ENCODE measurements around the gene PHF21A.
"Not testable (repeated sequence)": the region's sequence is repeated elsewhere in the genome, so short reads cannot be mapped to it uniquely, and the experiment has no call there.

Gene PHF21A

DNA sequence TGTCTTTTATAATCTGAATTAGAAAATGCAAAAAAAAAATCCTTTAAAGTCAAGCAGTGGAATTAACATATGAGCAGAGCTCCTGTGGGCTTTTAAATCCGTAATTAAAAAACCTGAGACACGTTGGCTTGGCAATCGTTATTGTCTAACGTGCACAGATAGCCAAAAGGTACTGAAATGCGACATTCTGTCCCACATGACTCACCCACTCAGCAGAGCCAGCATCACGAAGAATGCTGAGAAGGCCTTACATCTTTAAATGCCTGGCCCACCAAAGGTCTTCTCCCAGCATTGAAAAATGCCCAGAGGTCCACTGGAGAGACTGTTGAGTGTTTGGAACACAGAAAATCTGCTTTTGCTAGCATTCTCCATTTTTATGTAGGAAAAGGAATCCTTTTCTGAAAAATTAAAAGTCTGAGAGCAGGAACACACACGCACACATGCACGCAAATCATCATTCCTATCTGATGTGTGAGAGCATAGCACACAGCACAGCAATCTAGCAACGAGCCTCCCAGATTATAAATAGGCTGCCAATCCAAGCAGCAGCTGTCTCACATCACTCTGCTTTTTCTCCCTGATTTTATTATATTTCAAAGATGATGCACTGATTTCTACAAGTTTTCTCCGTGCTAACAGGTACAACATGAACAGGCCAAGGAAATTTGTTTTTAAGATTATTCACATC lies 94.5 kb downstream of the PHF21A start:
- no peak for DNase-seq

DNA sequence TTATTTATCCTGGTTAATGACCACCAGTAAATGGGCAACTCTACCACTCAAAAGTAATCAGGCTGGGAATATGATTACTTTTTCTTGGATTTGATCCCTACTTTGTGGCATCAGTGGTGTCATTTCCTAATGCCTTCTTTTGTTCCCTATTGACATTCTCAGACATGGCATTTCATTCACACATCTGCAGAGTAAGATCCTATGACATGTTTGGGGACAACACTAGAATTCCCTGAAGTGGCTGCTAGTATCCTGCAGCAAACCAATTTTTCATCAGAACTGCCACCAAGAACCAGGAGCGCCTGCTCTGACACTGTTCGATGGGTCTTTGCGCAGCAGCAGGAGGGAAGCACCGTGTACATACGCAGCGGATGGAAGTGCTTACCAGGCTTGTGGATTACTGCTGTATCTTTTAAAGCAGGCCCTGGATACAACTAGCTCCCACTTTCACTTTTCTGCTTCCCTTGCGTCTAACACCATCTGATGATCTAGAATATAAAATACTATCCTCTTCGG lies 101.1 kb downstream of the PHF21A start:
- DNase-seq = no peak

DNA sequence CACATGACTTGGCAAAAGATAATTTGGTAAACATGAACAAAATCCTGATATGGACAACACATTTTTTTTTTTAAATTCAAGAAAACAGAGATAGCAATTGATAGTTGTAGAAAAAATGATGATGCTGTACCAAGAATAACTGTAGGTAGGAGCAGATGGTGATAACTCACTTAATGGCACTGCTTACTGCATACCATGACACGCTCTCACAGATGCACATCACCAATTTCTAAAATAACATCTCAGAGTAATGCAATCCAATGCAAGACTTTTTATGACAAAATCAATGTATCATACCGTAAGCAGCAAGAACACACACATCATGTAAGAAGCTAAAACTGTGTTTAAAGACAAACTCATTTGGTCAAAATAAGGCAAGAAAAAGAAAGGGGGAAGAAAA lies 102.6 kb downstream of the PHF21A start:
- no peak for DNase-seq

DNA sequence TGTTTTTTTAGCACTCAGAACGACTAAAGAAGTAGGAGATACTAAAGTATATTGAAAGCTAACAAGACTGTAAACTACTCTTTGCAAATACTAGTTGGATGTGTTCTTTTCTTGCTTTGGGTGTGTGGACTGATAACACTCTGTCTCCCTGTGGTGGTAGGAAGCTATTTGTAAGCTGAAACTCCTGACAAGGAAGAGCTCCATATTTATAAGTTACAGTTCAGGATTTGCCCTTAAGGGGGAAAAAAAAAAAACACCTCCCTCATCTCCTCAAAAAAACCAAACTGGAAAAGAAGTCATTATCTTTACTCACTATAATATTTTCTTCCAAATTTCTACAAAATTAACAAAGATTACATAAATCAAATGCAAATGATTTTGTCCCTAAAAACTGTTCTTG lies 103.9 kb downstream of the PHF21A start:
- DNase-seq = no peak

DNA sequence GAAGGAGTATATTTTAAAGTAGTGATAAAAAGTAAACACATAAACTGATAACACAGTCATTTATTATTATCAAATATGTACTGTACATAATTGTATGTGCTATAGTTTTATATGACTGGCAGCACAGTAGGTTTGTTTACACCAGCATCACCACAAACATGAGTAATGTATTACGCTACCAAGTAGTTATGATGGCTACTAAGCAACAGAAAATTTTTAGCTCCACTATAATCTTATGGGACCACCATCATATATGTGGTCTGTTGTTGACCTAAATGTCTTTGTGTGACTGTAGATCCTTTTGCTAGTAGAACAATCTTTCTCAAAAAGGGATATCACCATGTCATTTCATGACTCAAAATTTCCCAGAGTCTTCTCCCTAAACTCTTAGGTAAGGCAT lies 105.3 kb downstream of the PHF21A start:
- no peak for DNase-seq

DNA sequence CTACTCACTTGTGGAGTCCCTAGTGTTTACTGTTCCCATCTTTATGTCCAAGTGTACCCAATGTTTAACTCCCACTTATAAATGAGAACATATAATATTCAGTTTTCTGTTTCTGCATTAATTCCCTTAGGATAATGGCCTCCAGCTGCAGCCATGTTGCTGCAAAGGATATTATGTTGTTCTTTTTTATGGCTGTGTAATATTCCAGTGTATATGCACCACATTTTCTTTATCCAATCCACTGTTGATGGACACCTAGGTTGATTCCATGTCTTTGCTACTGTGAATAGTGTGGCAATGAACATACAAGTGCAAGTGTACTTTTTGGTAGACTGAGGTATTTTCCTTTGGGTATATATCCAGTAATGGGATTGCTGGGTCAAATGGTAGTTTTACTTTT lies 107.1 kb downstream of the PHF21A start:
- DNase-seq = not testable (repeated sequence)

DNA sequence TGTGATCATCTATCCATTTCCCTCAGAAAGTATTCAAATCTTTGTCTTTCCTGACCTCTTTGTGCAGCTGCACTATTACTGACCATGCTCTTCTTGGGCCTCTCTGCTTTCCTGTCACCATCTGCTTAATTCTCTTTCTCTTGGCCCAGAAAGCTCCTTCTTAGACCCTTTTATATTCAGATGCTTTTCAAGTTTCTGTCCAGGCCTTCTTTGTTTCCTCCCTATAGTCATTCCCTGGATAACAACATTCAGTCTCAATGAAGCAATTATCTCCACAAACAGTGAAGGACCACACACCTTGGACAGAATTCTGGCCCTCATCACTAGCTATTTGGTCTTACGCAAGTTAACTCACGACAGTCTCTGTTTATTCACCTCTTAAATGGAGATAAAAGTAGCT lies 109.1 kb downstream of the PHF21A start:
- DNase-seq = no peak

DNA sequence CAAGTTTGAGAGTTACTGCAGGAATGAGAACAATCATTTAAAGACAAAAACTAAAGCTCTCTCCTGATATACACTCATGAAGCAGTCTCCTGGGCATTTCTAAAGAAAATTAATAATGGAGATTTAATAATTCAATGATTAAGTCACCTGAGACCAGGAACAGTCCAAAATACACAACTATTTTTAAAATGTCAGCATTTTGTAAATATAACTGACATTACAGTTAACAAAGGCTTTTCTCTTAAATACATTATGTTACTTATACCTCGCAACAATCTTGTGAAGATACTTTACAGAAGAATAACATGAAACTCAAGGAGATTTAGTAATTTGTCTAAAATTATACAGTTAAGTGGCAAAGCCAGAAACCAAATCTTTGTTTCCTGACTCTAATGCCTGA lies 111.2 kb downstream of the PHF21A start:
- DNase-seq = no peak

DNA sequence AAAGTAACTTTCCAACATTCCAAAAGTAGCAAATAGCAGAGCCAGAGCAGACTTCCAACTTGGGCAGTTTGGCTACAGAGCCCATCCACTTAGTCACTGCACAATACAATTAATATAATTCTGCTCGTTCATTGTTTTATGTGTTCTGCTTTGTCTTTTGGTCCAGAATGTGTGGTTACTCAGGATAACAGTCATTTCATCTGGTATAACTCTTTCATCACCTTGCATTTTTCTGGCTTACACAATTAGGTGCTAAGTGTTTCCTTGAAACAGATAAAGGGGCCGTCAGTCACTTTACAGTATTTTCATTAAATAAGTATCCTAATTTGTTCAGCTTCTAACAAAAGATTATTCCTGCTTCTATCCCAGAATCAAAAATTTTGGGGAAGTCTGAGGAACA lies 111.6 kb downstream of the PHF21A start:
- DNase-seq = no peak

DNA sequence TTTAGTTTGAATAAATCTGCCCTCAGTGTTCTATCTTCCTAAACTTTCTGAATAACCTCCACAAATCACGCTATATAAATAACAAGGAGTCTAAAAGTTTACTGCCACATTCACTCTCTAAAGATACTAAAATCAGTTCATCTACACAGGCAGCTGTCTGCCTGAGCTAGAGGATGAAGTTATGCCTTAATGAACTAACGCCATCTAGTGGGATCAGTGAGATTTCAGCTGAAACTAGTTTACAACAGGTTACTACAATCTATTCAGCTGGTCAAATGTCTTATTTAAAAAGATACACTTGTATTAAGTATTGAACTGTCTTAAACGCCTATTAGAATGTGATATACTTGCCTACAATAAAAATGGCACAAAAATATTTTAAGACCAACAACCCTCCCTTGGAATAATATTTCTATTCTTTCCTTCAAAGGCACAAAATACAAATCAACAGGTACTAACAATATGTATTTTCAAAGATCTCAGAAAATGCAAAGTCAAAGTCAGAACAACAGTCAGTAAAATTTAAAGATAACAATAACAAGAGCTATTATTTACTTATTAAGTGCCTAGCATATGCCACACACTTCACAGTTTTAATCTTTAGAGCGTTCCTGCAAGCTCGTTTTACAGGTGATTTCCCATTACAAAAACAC lies 114.7 kb downstream of the PHF21A start:
- DNase-seq = peak in 2 of 5 experiments; percentile 28 to 68

DNA sequence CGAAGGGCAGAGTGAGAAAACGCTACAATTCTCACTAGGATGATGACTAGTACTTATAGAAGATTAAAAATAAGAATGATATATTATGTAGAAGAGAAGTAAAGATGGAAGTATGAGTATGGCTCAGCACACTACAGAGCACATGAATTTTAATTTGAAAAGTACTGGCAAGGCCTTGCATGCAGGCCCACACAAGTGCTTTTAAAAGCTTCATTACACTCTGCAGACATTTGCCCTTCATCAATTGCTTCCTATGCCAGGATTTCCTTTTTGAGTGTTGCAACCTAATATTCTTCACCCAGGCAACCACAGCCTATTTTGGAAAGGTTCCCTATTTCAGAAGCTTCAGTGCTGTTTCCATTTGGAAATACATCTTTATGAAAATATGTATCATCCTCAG lies 117.7 kb downstream of the PHF21A start:
- DNase-seq = no peak

DNA sequence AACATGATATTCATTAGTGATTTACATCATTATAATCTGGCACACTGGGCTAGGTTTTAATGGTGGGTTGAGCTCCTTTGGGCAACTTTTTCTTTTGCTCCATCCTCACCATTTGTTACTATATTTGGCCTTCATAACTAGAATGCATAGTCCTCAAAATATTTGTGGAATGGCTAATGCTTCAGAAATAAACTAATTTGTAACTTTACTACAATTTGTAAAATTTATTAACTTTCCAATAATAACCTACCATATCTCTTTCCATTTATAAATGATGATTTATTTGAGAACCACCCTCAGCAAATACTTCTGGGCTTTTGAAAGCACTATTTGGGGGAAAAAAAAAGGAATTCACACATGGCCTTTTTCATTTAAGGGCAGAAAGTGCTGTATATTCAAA lies 119.1 kb downstream of the PHF21A start:
- DNase-seq = no peak

DNA sequence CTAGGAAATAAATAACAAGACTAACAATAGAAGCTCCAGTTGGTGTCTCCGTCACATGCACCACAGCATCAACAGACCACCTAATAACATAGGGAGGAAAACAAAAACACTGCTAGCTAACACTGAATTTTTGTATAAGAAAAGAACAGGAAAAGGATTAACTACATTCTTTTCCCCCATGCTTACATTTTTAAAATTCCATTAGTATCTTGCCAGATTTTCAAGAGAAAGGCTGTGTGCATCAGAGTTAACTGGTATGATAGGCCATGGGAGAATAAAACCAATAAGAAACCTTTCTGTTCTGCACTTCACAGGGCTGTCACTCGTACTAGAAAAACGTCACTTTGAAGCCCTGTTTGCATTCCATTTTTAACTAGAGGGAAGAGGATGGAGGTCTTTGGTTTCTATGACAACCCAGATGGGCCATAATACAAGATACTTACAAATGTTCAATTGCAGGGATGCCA lies 119.8 kb downstream of the PHF21A start:
- DNase-seq = no peak

DNA sequence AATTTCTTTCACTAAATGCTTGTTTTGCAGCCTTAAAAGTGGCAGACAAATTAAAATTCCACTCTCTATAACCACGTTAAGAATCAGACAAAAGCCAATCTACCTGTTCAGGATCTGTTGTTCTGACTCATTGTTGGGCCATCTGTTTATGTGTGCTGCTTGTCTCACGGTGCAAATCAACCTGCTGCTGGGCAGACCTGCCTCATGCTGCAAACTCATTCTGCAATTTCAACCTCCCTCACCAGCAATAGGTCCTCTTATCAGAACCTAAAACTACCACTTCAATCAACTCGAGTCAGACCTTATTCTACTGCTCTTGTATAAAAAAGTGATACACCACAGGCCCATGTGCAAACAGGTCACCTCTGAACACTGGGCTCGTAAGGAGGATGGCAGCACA lies 123.7 kb downstream of the PHF21A start:
- peak in 1 of 5 experiments; percentile 24 for DNase-seq

DNA sequence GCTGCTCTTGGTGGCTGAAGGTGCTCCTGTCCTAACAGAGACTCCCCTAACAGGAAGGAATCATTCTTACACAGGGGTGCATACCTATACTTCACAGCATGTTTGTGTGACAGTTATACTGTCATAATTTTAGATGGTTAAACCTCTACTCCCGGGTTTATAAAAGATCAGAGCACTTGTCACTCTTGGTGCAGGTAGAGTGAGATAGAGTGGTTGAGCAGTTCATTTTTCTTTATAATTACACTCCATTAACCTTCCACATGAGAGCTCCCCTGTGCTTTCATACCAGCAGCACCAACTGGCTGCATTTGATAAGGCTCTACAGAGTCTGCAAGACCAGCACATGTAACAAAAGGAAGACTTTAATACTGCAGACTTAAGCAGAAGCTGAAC lies 125.9 kb downstream of the PHF21A start:
- no peak for DNase-seq

DNA sequence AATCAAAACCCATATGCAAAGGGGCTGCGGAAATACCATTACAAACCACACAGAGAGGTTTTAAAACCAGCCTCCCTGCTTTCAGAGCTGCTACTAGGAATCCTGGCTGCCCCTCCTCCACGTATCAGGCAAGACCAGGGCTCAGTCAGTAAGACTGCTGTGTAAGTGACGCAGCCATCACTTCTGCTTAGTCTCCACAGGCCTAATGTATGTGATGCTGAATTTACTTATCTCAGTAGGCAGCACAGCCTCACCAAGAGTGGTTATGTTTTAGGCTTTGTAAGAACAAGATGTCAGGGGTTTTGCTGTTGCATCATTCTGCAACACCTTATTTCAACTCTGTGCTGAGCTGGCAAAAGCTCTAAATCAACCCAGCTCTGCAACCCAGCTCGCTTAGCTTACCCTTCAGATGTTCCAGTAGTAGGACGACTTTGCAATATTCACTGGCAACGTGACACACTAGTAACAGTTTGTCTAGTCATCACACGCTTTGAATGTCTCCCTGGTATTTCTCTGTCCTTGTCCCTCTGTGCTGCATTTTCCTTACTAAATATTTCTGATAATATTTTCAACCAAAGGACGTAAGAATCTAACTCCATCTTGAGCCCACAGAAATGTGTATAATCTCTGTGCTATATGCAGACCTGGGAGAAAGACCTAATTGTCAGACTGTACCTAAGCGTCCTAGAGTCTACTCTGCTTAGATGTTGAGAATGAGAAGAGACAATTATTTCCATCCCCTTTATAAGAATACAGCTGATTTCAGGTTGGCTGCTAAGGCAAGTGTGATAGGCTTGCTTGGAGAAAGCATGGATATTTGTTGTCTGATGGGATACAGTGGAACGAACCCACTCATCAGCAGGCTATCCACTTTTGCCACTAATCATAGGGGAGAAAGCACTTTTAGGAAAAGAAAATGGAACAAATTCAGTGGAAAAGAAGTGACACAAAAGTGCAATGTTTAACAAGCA lies 126.6 kb downstream of the PHF21A start:
- peak in 1 of 5 experiments; percentile 3 for DNase-seq

DNA sequence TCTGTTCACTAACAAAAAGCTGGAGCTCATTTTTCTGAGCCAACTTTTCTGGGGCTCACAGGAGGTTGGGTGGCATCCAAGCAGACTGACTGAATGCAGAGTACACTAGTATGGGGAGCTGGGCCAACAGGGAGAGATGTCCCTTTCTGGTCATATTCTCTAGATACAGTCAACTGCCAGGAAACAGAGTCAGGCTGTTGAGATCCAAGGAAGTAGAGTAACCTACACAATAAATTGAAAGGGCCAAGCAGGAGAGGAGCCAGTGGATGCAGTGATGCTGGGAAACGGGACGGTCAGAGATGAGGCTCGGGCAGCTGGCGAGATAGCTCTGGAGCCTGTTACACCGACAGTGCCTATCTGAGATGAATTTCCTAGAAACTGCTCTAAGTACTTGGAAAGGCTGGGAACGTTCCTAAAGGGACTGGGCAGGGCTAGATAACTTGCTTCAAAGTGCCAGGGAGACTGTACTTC lies 127.7 kb downstream of the PHF21A start:
- DNase-seq = no peak

DNA sequence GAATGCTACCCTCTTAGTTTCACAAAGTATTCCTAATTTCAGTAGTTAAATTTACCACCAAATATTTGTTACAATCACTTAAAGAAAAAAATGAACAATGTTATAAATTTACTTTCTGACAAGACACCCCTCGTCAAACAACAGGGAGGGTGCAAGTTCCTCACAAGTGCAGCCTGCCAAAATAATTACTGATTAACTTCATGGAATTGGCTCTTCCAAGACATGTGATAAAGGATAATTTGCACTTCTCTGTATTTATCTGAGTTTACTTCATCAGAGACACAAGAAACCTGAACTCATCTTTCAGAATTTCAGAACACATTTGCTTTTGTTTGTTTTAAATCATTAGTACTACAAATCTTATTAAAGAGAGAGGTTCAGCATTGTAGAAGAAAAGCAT lies 132.3 kb downstream of the PHF21A start:
- no peak for DNase-seq

DNA sequence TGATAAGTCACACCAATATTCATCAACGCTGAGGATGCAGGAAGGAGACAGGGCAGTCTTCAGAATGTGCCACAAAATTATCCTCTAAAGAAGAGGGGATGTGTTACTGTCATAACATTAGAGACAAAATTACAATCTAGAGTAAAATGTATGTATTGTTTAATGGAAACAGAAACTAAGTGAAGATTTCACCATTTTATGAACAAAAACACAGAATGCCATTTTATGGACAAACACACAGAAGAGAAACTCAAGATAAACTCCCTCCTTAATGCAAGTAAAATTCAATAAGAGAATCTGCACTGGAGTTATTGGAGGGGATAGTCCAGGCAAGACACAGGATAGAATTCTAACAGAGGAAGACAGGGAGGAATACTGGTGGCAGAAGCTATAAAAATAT lies 136.0 kb downstream of the PHF21A start:
- no peak for DNase-seq

DNA sequence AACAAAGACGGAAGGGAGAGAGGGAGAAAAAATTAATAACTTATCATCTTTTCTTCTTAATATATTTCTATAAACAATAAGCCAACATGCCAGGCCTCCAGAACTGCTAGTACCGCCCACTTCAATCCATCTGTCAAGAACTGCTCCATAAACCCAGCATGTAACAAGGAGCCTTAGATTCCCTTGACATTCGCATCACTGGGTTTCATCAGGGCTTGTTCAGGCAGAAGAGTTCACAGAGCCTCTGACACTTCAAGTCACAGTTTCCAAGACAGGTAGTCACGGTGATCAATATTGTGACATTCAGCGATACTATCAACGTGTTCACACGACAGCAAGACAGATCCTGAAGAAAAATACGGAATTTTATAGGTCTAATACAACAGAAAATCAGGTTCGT lies 137.1 kb downstream of the PHF21A start:
- no peak for DNase-seq

DNA sequence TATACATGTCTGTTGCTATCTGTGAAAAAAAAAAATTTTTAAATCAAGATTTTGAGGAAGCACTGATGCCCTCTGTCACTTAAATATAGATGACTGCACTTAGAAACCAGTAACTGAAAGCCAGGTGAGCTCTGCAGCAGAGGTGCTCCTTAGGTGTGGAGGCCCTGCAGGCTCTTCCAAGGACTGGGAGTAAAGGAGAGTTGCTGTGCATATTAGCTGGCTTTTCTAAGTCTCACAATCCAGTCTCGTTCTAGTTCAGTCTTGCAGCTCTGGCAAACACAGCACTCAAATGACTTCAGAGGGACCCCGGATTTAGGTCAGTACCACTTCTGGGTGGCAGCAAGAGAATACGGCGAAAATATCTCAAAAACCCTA lies 137.8 kb downstream of the PHF21A start:
- DNase-seq = no peak

DNA sequence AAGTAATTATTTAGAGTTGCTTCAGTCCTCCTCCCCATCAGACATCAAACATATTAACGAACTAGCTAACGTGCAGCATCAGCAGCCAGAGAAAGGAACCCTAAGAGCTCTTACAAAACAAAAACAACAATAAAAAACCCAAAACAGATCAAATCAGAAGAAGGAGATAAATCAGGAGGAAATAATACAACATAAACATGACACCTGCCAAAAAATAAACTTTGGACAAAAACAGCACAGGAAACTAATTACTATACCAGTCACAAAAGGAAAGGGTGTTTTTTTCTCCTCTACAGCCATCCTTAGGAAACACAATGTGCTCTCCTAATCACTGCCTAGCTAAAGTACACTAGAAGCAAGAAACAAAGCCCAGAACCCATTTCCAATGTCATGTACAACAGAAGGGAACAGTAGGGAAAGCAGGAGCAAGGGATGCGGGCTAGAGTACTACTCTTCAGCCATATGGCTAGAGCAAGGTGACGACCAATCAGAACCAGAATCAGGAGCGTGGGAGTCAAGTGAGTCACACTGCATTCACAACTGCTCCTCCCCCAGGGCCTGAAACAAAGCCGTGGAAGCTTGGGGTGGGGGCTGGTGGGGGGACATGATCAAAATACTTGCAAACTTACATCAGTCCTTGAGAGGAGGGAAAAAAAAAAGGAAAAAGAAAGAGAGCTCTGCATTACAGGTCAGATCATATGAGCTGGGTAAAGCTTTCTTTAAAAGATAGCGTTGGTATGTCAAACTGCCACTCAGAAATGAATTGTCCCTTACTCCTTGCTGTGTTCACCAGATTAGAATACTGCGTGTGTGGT lies 138.4 kb downstream of the PHF21A start:
- DNase-seq = peak in 1 of 5 experiments; percentile 17

Data from T-helper 2 cell (primary cell).